GM21786 (cell line): Measurements from ENCODE around the gene GALR3.
"Not testable (repeated sequence)": the region's sequence is repeated elsewhere in the genome, so short reads cannot be mapped to it uniquely, and the experiment has no call there.

Source experiments
- ATAC-seq: cut with Tn5 transposase; IDR thresholded peaks from one replicate; pipeline ENCODE4 v1.9.1; 2021; ENCODE audit not compliant: unreplicated experiment

The GALR3 gene, protein sequence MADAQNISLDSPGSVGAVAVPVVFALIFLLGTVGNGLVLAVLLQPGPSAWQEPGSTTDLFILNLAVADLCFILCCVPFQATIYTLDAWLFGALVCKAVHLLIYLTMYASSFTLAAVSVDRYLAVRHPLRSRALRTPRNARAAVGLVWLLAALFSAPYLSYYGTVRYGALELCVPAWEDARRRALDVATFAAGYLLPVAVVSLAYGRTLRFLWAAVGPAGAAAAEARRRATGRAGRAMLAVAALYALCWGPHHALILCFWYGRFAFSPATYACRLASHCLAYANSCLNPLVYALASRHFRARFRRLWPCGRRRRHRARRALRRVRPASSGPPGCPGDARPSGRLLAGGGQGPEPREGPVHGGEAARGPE

DNA sequence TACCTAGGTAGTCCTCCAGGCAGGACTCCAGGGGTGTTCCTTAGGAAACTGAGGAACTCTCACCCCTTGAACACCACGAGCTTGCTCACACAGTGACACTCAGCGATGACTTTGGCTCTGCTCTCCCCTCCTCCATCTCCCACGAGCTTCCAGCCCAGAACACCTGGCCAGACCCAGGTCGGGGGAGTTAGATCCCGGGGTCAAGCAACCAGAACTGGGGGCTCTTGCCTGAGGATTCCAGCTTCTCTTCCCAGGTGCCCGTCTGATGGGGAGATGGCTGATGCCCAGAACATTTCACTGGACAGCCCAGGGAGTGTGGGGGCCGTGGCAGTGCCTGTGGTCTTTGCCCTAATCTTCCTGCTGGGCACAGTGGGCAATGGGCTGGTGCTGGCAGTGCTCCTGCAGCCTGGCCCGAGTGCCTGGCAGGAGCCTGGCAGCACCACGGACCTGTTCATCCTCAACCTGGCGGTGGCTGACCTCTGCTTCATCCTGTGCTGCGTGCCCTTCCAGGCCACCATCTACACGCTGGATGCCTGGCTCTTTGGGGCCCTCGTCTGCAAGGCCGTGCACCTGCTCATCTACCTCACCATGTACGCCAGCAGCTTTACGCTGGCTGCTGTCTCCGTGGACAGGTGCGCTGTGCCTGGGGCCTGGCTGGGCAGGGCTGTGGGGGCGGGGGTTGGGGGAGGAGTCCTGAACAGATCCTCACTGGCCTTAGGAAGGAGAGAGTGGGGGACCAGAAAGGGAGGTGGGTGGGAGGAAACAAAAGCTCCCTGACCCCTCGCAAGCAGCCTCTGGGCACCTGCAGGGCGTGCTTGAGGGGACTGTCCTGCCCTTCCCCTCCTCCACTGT, at the start of gene GALR3:
GALR3 (plus strand) TSS at position 249 of the 852 bp plus-strand sequence; CDS start at position 274, 25 bp downstream.
- ATAC-seq: no peak

- ATAC-seq: no peak
Observed at GRCh38 chr22:37774728-37775127, 48.5 kb upstream of the GALR3 start.

DNA sequence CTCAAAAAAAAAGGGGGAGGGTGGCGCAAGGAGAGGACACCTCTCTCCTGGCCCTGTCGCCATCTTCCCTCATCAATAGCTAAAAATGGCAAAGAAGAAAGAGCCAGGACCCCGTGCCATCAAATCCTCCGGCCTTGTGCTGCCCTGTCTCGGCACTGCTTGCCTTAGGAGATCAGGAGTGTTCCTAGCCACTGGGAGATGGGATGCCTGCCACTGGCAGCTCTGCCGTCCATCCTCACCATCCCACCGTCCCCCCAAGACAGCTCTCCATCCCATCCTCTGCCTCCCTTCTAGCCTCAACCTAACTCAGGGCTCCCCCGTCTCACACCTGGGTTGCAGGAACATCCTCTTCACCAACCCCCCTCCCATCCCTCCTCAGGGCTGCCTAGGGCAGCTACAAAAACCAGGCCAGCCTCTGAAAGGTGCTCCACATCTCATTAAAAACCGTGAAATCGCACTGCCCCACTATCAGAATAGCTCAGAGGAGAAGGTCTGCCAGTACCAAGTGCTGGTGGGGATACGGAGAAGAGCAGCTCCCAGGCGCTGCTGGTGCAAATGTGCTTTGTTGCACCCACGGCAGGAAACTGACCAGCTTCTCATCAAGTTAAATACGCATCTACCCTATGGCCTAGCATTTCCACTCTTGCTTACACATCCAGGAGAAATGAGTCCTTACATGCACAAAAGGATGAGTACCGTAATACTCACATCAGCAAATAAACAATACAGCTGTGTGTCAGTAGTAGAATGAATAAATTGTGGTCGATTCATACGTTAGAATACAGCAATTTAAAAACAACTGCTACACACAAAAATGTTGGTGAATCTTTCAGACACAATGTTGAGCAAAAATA, 47.2 kb upstream of the GALR3 start:
- no peak for ATAC-seq

DNA sequence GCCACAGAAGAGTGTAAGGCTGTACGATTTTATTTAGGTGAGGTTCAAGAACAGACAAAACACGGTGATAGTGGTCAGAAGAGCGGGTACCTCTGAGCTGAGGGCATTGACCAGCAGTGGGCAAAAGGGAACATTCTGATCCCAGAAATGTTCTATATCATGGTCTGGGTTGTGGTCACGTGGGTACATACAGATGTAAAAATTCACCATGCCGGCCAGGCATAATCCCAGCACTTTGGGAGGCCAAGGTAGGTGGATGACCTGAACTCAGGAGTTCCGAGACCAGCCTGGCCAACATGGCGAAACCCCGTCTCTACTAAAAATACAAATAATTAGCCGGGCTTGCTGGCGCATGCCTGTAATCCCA, 46.6 kb upstream of the GALR3 start:
- no peak for ATAC-seq

DNA sequence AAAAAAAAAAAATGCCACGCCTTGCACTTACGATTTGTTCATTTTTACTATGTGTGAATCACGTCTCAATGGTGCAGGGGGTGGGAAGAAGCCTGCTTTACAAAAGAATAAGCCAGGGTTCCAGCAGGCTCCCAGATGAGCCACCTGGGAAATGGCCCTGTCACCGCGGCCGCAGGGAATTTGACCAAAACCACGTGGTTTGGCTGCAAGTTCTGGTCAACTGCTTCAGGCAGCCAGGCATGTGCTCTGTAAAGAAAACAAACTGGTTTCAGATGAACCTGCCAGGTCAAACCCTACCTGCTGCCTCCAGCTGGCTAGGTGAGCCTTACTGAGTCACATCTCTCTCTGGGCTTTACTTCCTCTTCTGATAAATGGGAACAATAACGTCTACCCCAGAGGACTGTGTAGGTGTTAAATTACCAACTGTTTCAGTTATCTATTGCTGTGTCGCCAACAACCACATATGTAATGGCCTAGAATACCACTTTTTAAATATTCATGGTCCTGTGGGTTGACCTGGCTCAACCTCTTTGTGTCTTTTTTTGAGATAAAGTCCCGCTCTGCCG, 46.0 kb upstream of the GALR3 start:
- ATAC-seq: no peak

GRCh38 chr22:37778370-37779009, 44.7 kb upstream of the GALR3 start:
- ATAC-seq: no peak

GRCh38 chr22:37781434-37782059, 41.6 kb upstream of the GALR3 start:
- no peak for ATAC-seq

- ATAC-seq: no peak
Observed at GRCh38 chr22:37782340-37783168, 40.6 kb upstream of the GALR3 start.

GRCh38 chr22:37784829-37785495, 38.2 kb upstream of the GALR3 start:
- ATAC-seq: no peak

GRCh38 chr22:37790234-37790633, 32.9 kb upstream of the GALR3 start:
- ATAC-seq: no peak

- no peak for ATAC-seq
Observed at GRCh38 chr22:37792494-37792893, 30.7 kb upstream of the GALR3 start.

GRCh38 chr22:37794376-37794775, 28.8 kb upstream of the GALR3 start:
- no peak for ATAC-seq

- no peak for ATAC-seq
Observed at GRCh38 chr22:37796079-37796478, 27.1 kb upstream of the GALR3 start.

DNA sequence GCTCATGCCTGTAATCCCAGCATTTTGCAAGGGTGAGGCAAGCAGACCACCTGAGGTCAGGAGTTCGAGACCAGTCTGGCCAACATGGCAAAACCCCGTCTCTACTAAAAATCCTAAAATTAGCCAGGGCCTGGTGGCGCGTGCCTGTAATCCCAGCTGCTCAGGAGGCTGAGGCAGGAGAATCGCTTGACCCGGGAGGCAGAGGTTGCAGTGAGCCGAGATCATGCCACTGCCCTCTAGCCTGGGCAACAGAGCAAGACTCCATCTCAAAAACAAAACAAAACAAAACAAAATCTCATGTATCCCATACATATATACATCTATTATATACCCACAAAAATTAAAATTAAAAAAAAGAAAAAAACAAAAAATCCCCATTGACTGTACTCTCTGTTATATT, 25.9 kb upstream of the GALR3 start:
- ATAC-seq: not testable (repeated sequence)

DNA sequence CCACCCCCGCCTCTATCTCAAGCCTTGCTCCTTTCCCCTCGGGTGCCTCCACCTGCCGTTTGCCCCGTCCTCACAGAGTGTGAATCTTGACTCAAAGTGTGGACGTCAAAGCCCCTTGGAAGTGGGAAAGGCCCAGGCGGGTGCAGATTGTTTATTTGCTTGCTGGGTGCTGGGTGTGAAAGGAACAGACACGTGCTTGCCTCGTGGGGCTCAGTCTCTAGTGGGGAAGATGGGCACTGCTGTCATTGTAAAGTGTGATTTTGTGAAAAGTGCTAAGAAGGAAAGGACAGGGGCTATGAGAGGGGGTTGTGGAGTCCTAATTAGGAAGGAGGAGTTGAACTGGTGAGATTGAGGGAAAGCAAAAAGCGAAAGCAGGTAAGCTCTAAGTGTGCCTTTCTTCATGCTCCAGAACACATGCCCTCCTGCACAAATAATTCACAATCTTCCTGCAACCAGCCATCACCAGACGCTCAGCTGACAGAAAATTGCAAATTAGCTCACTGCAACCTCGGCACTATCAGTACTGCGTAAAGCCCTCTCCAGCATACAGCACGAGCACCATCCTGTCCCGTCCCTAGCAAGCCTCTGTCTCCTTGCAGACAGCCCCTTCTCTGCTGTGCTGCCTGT, 25.2 kb upstream of the GALR3 start:
- no peak for ATAC-seq

DNA sequence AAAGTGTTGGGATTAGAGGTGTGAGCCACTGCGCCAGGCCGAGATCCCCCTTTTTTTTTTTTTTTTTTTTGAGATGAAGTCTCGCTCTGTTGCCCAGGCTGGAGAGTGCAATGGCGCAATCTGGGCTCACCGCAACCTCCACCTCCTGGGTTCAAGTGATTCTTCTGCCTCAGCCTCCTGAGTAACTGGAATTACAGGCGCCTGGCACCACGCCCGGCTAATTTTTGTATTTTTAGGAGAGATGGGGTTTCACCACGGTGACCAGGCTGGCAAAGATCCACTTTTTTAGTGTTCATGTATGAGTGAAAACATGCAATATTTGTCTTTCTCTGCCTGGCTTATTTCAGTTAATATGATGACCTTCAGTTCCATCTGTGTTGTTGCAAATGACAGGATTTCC, 23.2 kb upstream of the GALR3 start:
- not testable (repeated sequence) for ATAC-seq

DNA sequence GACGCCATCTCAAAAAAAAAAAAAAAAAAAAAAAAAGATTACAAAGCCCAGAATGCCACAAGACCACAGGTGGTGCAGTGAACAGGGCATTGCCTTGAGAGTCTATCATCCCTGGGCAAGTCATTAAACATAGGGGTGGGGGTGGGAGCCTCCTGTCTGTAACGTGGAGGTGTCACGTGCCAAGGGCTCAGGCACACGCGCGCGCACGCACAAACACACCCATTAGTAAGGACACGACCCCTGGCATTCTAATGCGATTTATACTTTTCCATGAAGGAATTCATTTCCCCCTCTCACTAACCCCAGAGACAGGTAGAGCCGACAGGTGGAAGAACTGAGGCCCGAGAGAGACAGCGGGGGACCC, 21.3 kb upstream of the GALR3 start:
- no peak for ATAC-seq
